Esophagus squamous epithelium (tissue), 4 donors: Measurements from ENCODE around the gene GPER1.

Experiments used
- POLR2A ChIP-seq, 4 donors: fragments of 450-650 bp; IDR thresholded peaks; one replicate each; pipeline ENCODE4 v1.6.1; 2017; ENCODE audit warnings: antibody characterized with exemption in 4 of 4, mild to moderate bottlenecking in 4 of 4, moderate library complexity in 3 of 4
- TF ChIP-seq, protein P1 (sequence below), 6 experiments: fragments of 450-650 bp in 4 of 6; fragments of 200-600 bp in 2 of 6; sonication (generic) in 2 of 6; IDR thresholded peaks; one replicate each; pipeline ENCODE4 v1.5.1; 2016 to 2019; ENCODE audit warnings: antibody characterized with exemption in 6 of 6, mild to moderate bottlenecking in 4 of 6, moderate library complexity in 4 of 6

DNA sequence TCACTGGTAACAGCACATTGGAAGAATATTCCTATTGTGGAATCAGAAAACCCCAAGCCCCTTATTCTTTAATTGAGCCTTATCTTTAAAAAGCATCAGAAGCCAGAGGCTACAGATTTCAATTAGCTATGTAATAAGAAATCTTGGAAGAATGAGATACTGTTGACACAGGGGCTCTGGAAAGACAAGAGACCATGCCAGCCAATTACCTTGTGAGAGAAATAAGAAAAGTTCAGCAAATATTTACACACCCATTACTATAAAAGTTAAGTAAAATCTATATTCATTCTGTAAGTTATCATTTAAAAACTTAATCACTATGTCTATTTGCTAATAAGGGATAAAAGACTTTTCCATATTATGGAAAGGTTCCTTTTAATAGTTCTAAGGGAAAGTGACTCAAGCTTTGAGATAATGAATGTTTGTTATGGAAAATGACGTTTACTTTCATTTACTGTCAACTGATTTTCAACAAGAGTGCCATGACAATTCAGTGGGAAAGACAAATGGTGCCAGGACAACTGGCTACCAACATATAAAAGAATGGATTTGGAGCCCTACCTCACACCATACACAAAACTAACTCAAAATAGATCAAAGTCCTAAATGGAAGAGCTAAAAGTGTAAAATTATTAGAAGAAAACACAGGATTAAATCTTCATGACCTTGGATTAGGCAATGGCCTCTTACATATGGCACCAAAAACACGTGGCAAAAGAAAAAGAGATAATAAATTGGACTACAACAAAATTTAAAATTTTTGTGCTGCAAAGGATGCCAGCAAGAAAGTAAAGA is 43.8 kb downstream of the GPER1 start:
- TF ChIP-seq POLR2A (IDR thresholded peaks at IDR 0.05) = no peak
- TF ChIP-seq, protein P1, sequence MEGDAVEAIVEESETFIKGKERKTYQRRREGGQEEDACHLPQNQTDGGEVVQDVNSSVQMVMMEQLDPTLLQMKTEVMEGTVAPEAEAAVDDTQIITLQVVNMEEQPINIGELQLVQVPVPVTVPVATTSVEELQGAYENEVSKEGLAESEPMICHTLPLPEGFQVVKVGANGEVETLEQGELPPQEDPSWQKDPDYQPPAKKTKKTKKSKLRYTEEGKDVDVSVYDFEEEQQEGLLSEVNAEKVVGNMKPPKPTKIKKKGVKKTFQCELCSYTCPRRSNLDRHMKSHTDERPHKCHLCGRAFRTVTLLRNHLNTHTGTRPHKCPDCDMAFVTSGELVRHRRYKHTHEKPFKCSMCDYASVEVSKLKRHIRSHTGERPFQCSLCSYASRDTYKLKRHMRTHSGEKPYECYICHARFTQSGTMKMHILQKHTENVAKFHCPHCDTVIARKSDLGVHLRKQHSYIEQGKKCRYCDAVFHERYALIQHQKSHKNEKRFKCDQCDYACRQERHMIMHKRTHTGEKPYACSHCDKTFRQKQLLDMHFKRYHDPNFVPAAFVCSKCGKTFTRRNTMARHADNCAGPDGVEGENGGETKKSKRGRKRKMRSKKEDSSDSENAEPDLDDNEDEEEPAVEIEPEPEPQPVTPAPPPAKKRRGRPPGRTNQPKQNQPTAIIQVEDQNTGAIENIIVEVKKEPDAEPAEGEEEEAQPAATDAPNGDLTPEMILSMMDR (IDR thresholded peaks at IDR 0.05) = no peak
